H1 (cell line): ENCODE data around the gene MYPOP. TPM values are rescaled to one million over a fixed set of nuclear protein-coding genes. Genes with fewer than 3 reads are reported as not detected.

Experiments used
- CTCF ChIA-PET: fragments of 300-600 bp; sonication (Branson Sonifier 250); formaldehyde crosslinking; loops from one replicate; lab custom pipeline; 2021; ENCODE audit not compliant: partially characterized antibody; lab: Charles Lee
- POLR2A ChIA-PET: fragments of 300-600 bp; sonication (Branson Sonifier 250); formaldehyde crosslinking; loops from one replicate; lab custom pipeline; 2021; ENCODE audit warnings: inconsistent platforms; ENCODE audit not compliant: partially characterized antibody; lab: Charles Lee
- DNase-seq, 2 experiments: peaks; one replicate each; pipeline versions ENCODE4 v3.0.0 to v3.0.0-alpha.2; 2010 to 2022; ENCODE audit warnings: low spot score in 2 of 2, low read depth in 1 of 2, mixed read lengths in 1 of 2
- FAIRE-seq: peaks from 2 replicates; lab custom pipeline; 2011; peaks lifted over from hg19 to GRCh38; lab: Jason Lieb, UNC
- H2AFZ ChIP-seq: 2 replicates; pipeline ENCODE4 v1.8.1; 2012; ENCODE audit warnings: low read length, inconsistent platforms
- H2AK5ac ChIP-seq: 2 replicates; pipeline ENCODE4 v1.6.1; 2013; ENCODE audit warnings: low read depth, low read length
- H2BK120ac ChIP-seq: replicated peaks from 2 replicates; pipeline ENCODE3; 2013; ENCODE audit warnings: low read depth, low read length, inconsistent platforms
- H2BK12ac ChIP-seq: 2 replicates; pipeline ENCODE4 v1.6.1; 2013; ENCODE audit warnings: low read depth, low read length
- H2BK15ac ChIP-seq: 2 replicates; pipeline ENCODE4 v1.6.1; 2013; ENCODE audit warnings: low read length
- H2BK20ac ChIP-seq: 2 replicates; pipeline ENCODE4 v1.6.1; 2013; ENCODE audit warnings: low read length
- H2BK5ac ChIP-seq: 2 replicates; pipeline ENCODE4 v1.6.1; 2013; ENCODE audit warnings: low read depth, low read length
- H3K14ac ChIP-seq: 2 replicates; pipeline ENCODE4 v1.6.1; 2013; ENCODE audit warnings: inconsistent platforms; ENCODE audit not compliant: insufficient read length
- H3K18ac ChIP-seq: 2 replicates; pipeline ENCODE4 v1.6.1; 2013; ENCODE audit warnings: low read length; ENCODE audit errors: extremely low read depth
- H3K23ac ChIP-seq: 2 replicates; pipeline ENCODE4 v1.6.1; 2013; ENCODE audit warnings: inconsistent platforms; ENCODE audit not compliant: insufficient read length
- H3K23me2 ChIP-seq: 2 replicates; pipeline ENCODE4 v1.6.1; 2013; ENCODE audit warnings: low read depth, low read length
- H3K27ac ChIP-seq: 2 replicates; pipeline ENCODE4 v1.6.1; 2011; ENCODE audit warnings: low read depth, low read length, inconsistent platforms
- H3K27me3 ChIP-seq, 4 experiments: replicated peaks in 1 of 4; 1 replicate in 1 of 4; 2 replicates in 3 of 4; pipeline versions ENCODE4 v1.6.1 to v1.8.1; 2011 to 2013; ENCODE audit warnings: low read length in 3 of 4, mild to moderate bottlenecking in 3 of 4, inconsistent platforms in 2 of 4, mixed read lengths in 2 of 4, moderate library complexity in 1 of 4; ENCODE audit not compliant: control insufficient read depth in 3 of 4, insufficient read depth in 3 of 4; ENCODE audit errors: extremely low read depth in 1 of 4
- H3K36me3 ChIP-seq, 4 experiments: 2 replicates each; pipeline versions ENCODE4 v1.6.1 to v1.8.1; 2011 to 2013; ENCODE audit warnings: mild to moderate bottlenecking in 4 of 4, low read length in 3 of 4, moderate library complexity in 2 of 4, control low read depth in 1 of 4, inconsistent platforms in 1 of 4; ENCODE audit not compliant: insufficient read depth in 4 of 4, control insufficient read depth in 2 of 4
- H3K4ac ChIP-seq: replicated peaks from 2 replicates; pipeline ENCODE3; 2013; ENCODE audit warnings: low read length, low read depth, mixed read lengths, inconsistent platforms; ENCODE audit not compliant: insufficient read length
- H3K4me1 ChIP-seq, 4 experiments: replicated peaks in 1 of 4; 1 replicate in 1 of 4; 2 replicates in 3 of 4; pipeline versions ENCODE4 v1.6.1 to v1.8.1; 2011 to 2013; ENCODE audit warnings: low read length in 3 of 4, inconsistent platforms in 2 of 4, mixed read lengths in 1 of 4; ENCODE audit not compliant: insufficient read depth in 4 of 4, control insufficient read depth in 3 of 4
- H3K4me2 ChIP-seq, 2 experiments: 2 replicates each; pipeline versions ENCODE4 v1.6.1 to v1.8.1; 2011 to 2013; ENCODE audit warnings: low read depth in 2 of 2, low read length in 2 of 2, control low read depth in 1 of 2, inconsistent platforms in 1 of 2, mild to moderate bottlenecking in 1 of 2; ENCODE audit not compliant: insufficient read depth in 1 of 2
- H3K4me3 ChIP-seq, 4 experiments: fragments of 200-600, 300-600 bp in 1 of 4; sonication (generic), shearing (Covaris generic), sonication (Bioruptor Twin) in 1 of 4; 2 replicates each; pipeline versions ENCODE4 v1.5.1 to v1.8.1; 2011 to 2016; ENCODE audit warnings: low read length in 4 of 4, low read depth in 3 of 4, control low read depth in 2 of 4, inconsistent platforms in 2 of 4, mild to moderate bottlenecking in 2 of 4, mixed read lengths in 1 of 4, moderate library complexity in 1 of 4; ENCODE audit not compliant: insufficient read depth in 2 of 4; ENCODE audit errors: extremely low read depth in 1 of 4
- H3K56ac ChIP-seq: replicated peaks from 2 replicates; pipeline ENCODE3; 2013; ENCODE audit warnings: low read depth, mild to moderate bottlenecking, mixed read lengths, low read length, inconsistent platforms; ENCODE audit not compliant: insufficient read length
- H3K79me1 ChIP-seq: 2 replicates; pipeline ENCODE4 v1.6.1; 2013; ENCODE audit warnings: low read depth, low read length, control low read depth
- H3K79me2 ChIP-seq, 2 experiments: 2 replicates each; pipeline versions ENCODE4 v1.6.1 to v1.8.1; 2012 to 2013; ENCODE audit warnings: low read length in 2 of 2, mild to moderate bottlenecking in 2 of 2, inconsistent platforms in 1 of 2; ENCODE audit not compliant: insufficient read depth in 2 of 2, control insufficient read depth in 1 of 2
- H3K9ac ChIP-seq, 4 experiments: replicated peaks in 1 of 4; 1 replicate in 1 of 4; 2 replicates in 3 of 4; pipeline versions ENCODE4 v1.6.1 to v1.8.1; 2011 to 2013; ENCODE audit warnings: low read depth in 3 of 4, low read length in 3 of 4, control low read depth in 2 of 4, mild to moderate bottlenecking in 2 of 4, moderate library complexity in 2 of 4, inconsistent platforms in 1 of 4; ENCODE audit errors: extremely low read depth in 1 of 4
- H3K9me3 ChIP-seq, 2 experiments: 2 replicates each; pipeline versions ENCODE4 v1.6.1 to v1.8.1; 2012 to 2013; ENCODE audit warnings: mild to moderate bottlenecking in 2 of 2, moderate library complexity in 2 of 2, control low read depth in 1 of 2, inconsistent platforms in 1 of 2, low read depth in 1 of 2, low read length in 1 of 2, mixed read lengths in 1 of 2; ENCODE audit not compliant: insufficient read depth in 2 of 2
- H4K20me1 ChIP-seq, 2 experiments: replicated peaks in 1 of 2; 2 replicates each; pipeline versions ENCODE3 to v1.8.1; 2011 to 2013; ENCODE audit warnings: inconsistent platforms in 2 of 2, low read length in 2 of 2, mild to moderate bottlenecking in 1 of 2; ENCODE audit not compliant: insufficient read depth in 2 of 2, control insufficient read depth in 1 of 2
- H4K5ac ChIP-seq: 2 replicates; pipeline ENCODE4 v1.6.1; 2013; ENCODE audit warnings: low read length, low read depth, mixed read lengths, inconsistent platforms; ENCODE audit not compliant: insufficient read length
- H4K8ac ChIP-seq: 2 replicates; pipeline ENCODE4 v1.8.0; 2013; ENCODE audit warnings: mild to moderate bottlenecking, moderate library complexity, low read length, inconsistent platforms; ENCODE audit not compliant: insufficient read depth; ENCODE audit errors: extremely low read depth
- H4K91ac ChIP-seq: replicated peaks from 2 replicates; pipeline ENCODE3; 2013; ENCODE audit warnings: low read length, mixed read lengths, inconsistent platforms; ENCODE audit not compliant: insufficient read length
- RAD21 ChIP-seq, 2 experiments: IDR thresholded peaks in 1 of 2; conservative IDR thresholded peaks in 1 of 2; 2 replicates each; pipeline ENCODE4 v1.6.1; 2011; ENCODE audit warnings: low read depth in 2 of 2, low read length in 2 of 2, improper control_type of control experiment in 1 of 2, inconsistent platforms in 1 of 2, mild to moderate bottlenecking in 1 of 2, moderate library complexity in 1 of 2
- WGBS, 2 experiments: shearing (Covaris generic) in 1 of 2; methylation state at CpG; one replicate each; pipeline versions ENCODE4 v1.1.6 to v1.1.7; 2013 to 2015; ENCODE audit warnings: low lambda C conversion rate in 2 of 2, mixed read lengths in 2 of 2, inconsistent platforms in 1 of 2, low coverage in 1 of 2, missing lambda C conversion rate in 1 of 2; ENCODE audit not compliant: insufficient replicate concordance in 2 of 2, insufficient coverage in 1 of 2, insufficient read length in 1 of 2; ENCODE audit errors: extremely low coverage in 1 of 2, missing lambda C conversion rate in 1 of 2; 5-methylcytosine and 5-hydroxymethylcytosine counted together
- polyA plus RNA-seq, 7 experiments: library from polyadenylated mRNA; depleted of rRNA in 3 of 7; stranded (reverse) in 5 of 7; unstranded in 2 of 7; fragments of >200 nt in 5 of 7; fragments of 200-250 nt in 2 of 7; gene quantifications; 1 replicate in 5 of 7; 2 replicates in 1 of 7; 4 replicates in 1 of 7; pipeline versions ENCODE4 v1.2.1 to v1.2.3, GENCODE V29; 2011 to 2013; ENCODE audit warnings: missing spikeins in 2 of 7, mixed read lengths in 2 of 7
- total RNA-seq: library from RNA; stranded (reverse); fragmentation: NEBNext Ultra II Directional; extraction: Animal tissue kit (Norgen Biotek cat#: 25700); gene quantifications from 2 replicates; pipeline ENCODE4 v1.2.1, GENCODE V29; 2021

MYPOP gene
- total and polyA plus RNA-seq, 2 of the 8 experiments (the other 6 are each of a cell fraction or from before 2014, with no cell fraction given) = 3.2 to 11.1 TPM

GRCh38 chr19:45883881-45884681, 18.3 kb downstream of the MYPOP start:
- Histone ChIP-seq H3K4me3 (0 out of 8 replicates have a peak overlapping the region, but pooled peaks of 1 of the 4 experiments have one; percentile 80), H3K4ac (no peak overlapping the region), H3K23me2 (peaks cover 11% of the 10 kb centered on the region; the same call in 1 of the 2 replicates), H3K79me1 (0 out of 2 replicates have a peak, but pooled peaks cover 2% of the 10 kb centered on the region), H3K27ac (no peak overlapping the region), H4K20me1 (peaks cover 3 to 12% of the 10 kb centered on the region in 2 experiments), H3K9ac (no peak overlapping the region), H3K56ac (no peak overlapping the region), H2BK12ac (no peak overlapping the region), H3K9me3 (no peaks in the 10 kb centered on the region), H3K27me3 (no peaks in the 10 kb centered on the region), H3K36me3 (peaks cover 0 to 7% (median 0%) of the 10 kb centered on the region in 4 experiments; a peak in 1 of 8 replicates), H3K18ac (no peak overlapping the region), H2BK20ac (no peak overlapping the region), H2AFZ (no peak overlapping the region), H4K91ac (no peak overlapping the region), H4K8ac (peak overlapping the region; percentile 28; the same call in 1 of the 2 replicates), H4K5ac (no peak overlapping the region), H2BK120ac (no peak overlapping the region), H3K79me2 (no peaks in the 10 kb centered on the region; a peak in 1 of 4 replicates), H2AK5ac (no peak overlapping the region), H3K4me2 (peak overlapping the region; percentile 49 to 76; a peak in 2 of 4 replicates), H2BK5ac (no peak overlapping the region), H3K23ac (no peak overlapping the region), H2BK15ac (no peak overlapping the region), H3K14ac (no peak overlapping the region), H3K4me1 (peaks cover 6 to 28% (median 18%) of the 10 kb centered on the region in 4 experiments)
- CTCF ChIA-PET = interaction anchor here (0.6 to 10.7 kb wide), 10 partner anchors 9 to 194 kb away, joined by 3 to 208 read pairs (median 4); partner anchors contain the start of genes FOXA3, MYPOP and SYMPK
- POLR2A ChIA-PET = interaction anchor here (1.0 to 9.8 kb wide), 3 partner anchors 16 to 91 kb away, joined by 4 to 277 read pairs (median 9); partner anchors contain the start of genes DMWD, FOXA3 and SYMPK
- FAIRE-seq (no peak), DNase-seq (no peak)
- 92% methylated on average over 49 of the region's 57 CpGs; no CpG with 5 or more reads in 1 of the 2 experiments for WGBS, 2 experiments
- TF ChIP-seq RAD21 (IDR thresholded peaks at IDR 0.05 in 1 of 2, conservative IDR thresholded peaks at IDR 0.05 in 1 of 2; ENCODE audit: low read depth in 2 of 2, low read length in 2 of 2) = no peak
